HG02571 (cell line): Measurements from ENCODE around the gene PGS1.

Experiments
- ATAC-seq: cut with Tn5 transposase; IDR thresholded peaks from one replicate; pipeline ENCODE4 v1.9.1; 2021; ENCODE audit warnings: mild to moderate bottlenecking, moderate library complexity; ENCODE audit not compliant: unreplicated experiment

PGS1 gene

DNA sequence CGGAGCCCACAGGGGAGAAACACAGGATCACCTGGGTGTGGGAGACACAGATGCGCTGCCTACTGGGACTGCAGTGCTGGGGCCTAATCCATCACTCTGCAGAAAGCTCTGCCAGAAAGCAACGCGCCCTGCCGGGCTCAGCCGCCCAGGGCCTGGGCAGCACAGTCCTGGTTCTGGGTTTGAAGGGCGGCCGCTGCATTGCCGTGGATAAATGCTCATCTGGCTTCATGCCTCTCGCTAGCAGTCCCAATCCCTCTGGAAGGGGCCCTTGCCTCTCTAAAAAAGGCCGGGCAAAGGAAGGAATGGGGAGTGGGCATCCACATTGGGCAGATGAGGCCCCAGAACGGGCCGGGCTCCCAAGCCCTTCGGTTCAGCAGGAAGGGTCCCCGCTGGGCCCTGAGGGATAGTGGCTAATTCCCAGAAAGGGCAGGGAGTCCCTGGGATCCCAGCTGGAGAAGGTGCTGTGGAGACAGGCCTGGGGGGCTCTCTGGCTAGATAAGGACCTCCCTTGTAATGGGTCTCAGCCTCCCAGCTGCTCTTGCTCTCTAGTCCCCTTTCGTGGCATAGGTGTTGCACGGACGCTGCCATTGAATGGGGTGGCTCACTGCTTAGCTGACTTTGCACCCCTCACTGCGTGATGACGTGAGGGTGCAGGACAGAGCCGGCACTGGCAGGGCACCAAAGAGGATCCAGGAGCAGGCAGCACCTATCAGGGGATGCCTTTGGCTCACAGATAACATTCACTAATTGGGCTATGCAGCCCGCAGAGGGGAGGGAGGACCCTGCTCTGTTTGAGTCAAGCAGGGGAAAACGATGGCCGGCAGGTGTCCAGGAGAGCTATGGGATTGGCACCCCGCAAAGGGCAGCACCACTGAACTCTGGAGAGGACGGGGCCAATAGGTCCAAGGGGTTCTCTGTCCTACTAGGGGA is 88.6 kb downstream of the PGS1 start:
- no peak for ATAC-seq

DNA sequence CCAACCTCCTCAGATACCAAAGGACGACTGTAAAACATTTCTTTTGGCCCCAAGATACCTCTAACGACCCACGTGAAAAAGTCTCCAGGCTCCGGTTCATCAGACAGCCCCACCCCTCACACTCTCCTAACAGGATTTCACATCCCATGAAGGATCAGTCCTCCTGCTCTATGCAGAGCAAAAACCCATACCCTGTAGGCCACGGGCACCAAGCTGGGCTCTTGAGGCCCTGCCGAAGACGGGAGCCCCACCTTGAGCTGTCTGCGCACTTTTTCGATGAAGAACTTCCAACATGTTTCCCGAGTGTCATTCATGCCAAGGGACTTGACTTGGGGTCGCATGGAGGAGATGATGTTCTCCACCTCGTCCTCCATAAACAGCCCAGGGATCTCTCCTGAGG is 89.9 kb downstream of the PGS1 start:
- ATAC-seq: no peak

DNA sequence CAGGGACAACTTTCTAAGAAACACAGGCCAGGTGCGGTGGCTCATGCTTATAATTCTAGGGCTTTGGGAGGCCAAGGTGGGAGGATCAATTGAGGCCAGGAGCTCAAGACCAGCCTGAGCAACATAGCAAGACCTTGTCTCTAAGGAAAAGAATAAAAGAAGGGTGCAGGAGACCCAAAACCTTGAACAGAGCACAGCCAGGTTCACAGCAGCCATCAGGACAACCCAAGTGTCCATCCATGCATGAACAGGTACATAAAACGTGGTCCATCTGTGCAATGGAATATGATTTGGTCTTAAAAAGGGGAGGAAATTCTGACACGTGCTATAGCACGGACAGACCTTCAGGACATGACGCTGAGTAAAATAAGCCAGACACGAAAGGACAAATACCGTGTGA is 91.0 kb downstream of the PGS1 start:
- no peak for ATAC-seq

DNA sequence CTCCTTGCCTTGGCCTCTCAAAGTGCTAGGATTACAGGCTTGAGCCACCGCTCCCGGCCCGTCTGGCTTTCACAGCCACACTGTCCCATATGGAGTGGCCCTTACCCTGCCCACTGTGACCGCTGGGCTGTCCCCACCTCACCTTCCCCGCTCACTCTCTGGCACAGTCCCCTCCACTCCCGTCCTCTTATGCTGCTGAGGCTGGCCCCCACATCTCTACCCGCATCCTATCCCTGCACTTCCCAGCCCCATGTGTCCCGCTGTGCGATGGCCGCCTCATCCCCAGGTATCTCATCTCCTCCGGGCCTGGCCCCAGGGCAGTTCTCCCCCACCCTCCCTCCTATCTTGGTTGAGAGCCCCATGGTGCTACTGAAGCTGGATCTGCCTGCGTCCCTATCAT is 93.2 kb downstream of the PGS1 start:
- ATAC-seq: no peak

DNA sequence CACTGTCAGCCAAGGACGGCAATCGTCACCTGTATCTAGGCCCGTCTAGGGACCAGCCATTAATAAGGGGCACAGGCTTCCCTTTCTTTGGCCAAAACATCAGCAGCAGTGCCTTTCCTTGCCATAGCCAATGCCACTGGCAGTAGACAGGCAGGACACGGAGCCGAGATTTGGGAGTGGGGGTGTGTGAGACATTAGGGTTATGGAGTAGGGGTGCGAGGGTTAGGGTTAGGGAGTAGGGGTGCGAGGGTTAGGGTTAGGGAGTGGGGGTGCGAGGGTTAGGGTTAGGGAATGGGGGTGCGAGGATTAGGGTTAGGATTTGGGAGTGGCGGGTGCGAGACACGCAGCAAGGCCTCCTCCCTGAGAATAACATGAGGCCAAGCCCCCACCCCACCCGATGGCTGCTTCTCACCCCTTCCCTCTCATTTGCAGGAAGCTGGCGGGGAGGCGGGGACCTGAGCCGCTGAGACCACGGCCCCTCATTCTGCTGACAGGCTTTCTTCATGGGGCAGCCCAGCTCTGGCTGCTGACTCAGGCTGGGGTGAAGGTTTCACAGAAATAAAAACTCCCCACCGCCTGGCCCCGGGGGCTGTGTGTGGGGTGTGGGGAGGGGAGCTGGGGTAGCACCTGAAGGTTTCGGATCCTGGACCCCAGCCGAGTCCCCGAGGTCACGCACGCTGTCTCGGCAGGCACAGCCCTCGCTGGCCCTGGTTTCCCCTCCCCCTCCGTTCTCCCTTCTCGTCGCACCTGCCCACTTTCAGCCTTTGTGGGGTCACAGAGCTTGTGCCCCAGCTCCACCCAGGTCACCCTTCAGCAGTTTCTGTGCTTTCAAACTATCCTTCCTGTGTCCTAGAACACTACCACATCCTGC is 93.8 kb downstream of the PGS1 start:
- ATAC-seq: no peak

DNA sequence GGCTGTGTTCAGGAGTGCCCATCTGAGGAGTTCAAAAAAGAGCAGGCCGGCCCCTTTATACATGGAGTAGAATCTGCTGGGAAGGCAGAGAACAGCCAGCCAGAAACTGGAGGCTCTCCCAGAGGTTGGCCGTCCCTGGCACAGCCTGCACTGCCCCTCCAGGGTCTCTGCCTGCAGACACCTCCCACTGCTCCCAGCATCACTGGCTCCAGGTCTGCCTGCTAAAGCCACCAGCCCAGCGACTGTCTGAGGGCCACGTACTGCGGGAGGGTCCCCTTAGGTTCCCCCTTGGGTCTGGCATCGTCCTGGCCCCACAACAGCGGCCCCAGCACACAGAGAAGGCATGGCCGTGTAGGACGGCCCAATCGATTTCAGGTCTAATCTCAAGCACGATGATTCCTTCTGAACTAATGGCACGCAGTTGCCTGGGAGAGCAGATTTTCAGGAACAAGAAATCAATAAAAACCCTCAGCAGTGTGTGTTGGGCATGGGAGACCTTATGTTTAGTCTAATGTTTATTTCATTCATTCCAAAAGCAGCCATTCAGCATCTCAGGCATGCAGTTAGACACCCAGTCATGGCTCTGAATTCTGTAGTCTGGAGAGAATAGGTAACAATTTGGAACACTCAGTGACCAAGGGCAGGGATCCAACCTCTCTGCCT is 95.6 kb downstream of the PGS1 start:
- no peak for ATAC-seq
